GM06990 (cell line): ENCODE measurements around the gene HECTD3.

Experiments
- DNase-seq: peaks from one replicate; pipeline ENCODE4 v3.0.0-alpha.2; 2011; ENCODE audit not compliant: insufficient read length; ENCODE audit errors: extremely low read depth
- H3K27me3 ChIP-seq: replicated peaks from 2 replicates; pipeline ENCODE4 v1.6.0; 2011; ENCODE audit warnings: low read length; ENCODE audit not compliant: control insufficient read depth, insufficient read depth
- H3K36me3 ChIP-seq: 2 replicates; pipeline ENCODE4 v1.5.1; 2011; ENCODE audit warnings: low read length; ENCODE audit not compliant: control insufficient read depth, insufficient read depth
- H3K4me3 ChIP-seq: replicated peaks from 2 replicates; pipeline ENCODE4 v1.5.1; 2011; ENCODE audit warnings: low read depth, mild to moderate bottlenecking, control low read depth, low read length
- TF ChIP-seq, protein P1 (sequence below): IDR thresholded peaks from 2 replicates; pipeline ENCODE4 v1.5.1; 2011; ENCODE audit warnings: low read length, control low read depth, mild to moderate bottlenecking, inconsistent platforms; ENCODE audit not compliant: insufficient read depth, poor library complexity, severe bottlenecking

The HECTD3 gene

DNA sequence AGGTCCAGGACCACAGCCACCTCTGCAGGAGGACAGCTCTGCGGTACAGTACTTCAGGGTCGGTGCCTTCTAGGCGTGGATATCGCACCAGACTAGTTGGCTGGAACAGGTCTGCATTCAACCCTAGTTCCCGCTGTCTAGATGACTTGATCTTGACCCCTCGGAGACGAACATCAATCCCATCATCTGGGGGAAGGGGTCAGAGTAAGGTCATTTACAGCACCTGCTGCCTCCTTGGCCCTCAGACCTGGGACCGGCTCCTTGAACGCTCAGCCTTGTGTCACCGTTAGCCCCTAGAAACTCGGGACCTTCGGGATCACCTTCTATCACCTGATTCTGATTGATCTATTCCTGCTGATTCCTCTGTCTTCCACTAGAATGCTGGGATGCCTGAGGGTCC lies 2.6 kb downstream of the HECTD3 start:
- no peak overlapping the region for H3K4me3 ChIP-seq
- DNase-seq: no peak
- peaks cover 33% of the 10 kb centered on the region for H3K36me3 ChIP-seq
- no peaks in the 10 kb centered on the region for H3K27me3 ChIP-seq
- TF ChIP-seq, protein P1, sequence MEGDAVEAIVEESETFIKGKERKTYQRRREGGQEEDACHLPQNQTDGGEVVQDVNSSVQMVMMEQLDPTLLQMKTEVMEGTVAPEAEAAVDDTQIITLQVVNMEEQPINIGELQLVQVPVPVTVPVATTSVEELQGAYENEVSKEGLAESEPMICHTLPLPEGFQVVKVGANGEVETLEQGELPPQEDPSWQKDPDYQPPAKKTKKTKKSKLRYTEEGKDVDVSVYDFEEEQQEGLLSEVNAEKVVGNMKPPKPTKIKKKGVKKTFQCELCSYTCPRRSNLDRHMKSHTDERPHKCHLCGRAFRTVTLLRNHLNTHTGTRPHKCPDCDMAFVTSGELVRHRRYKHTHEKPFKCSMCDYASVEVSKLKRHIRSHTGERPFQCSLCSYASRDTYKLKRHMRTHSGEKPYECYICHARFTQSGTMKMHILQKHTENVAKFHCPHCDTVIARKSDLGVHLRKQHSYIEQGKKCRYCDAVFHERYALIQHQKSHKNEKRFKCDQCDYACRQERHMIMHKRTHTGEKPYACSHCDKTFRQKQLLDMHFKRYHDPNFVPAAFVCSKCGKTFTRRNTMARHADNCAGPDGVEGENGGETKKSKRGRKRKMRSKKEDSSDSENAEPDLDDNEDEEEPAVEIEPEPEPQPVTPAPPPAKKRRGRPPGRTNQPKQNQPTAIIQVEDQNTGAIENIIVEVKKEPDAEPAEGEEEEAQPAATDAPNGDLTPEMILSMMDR: no peak

DNA sequence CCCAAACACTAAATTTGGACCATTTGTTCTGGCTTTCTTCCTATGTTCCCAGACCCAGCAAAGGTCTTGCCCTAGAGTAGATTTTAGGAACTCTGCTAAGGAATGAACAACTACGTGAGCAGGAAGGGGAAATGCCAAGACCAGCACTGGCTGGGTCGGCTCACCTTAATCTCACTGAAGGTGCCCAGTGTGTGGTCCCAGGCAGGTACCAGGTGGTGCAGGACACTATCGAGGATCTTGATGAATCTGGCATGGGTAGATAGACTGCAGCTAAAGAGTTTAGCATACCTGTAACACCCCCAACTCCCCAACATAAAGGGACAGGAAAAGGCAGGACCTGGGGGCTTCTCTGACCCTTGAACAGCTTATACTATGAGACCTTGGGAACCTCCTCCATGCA lies 3.0 kb downstream of the HECTD3 start:
- DNase-seq: no peak
- TF ChIP-seq, protein P1: no peak
- H3K4me3 ChIP-seq: no peak overlapping the region
- peaks cover 35% of the 10 kb centered on the region for H3K36me3 ChIP-seq
- no peaks in the 10 kb centered on the region for H3K27me3 ChIP-seq

DNA sequence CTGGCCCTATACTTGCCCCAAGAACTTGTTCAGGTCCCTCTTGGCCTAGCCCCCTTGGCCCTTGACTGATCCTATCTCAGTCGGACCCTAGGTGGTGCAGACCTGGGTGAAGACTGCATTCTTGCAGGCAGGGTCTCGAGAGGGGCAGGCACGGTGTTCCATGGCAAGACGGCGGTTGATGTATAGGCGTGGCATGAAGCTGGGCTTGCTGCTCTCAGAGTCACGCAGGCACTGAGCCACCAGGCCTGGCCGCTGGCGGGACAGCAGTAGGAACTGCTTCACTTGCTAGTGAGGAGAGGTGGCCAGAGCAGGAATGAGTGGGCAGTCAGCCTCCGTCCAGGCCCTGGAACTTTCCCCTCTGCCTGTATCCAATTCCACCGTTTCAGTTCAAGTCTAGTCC lies 3.8 kb downstream of the HECTD3 start:
- no peak for DNase-seq
- TF ChIP-seq, protein P1: no peak
- H3K27me3 ChIP-seq: no peaks in the 10 kb centered on the region
- peaks cover 37% of the 10 kb centered on the region for H3K36me3 ChIP-seq
- H3K4me3 ChIP-seq: no peak overlapping the region

DNA sequence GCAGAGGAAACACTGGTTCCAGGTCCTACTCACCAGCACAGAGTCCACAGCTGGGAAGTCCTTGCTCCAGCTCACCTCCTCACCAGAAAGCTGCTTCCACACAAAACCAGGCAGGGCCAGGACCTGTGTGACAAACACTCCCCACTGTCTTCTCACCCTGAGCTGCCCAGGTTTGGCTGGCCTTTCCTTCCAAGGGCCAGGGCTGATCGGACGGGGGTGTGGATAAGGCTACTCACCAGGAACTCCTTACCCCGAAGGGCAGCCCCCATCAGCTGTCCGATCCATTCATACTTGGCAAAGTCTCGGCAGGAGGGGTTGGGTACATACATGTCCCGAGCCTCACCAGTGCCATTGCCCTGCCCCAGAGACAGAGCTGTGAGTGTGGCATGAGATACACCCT lies 5.4 kb downstream of the HECTD3 start:
- no peak overlapping the region for H3K4me3 ChIP-seq
- no peak for DNase-seq
- peaks cover 37% of the 10 kb centered on the region for H3K36me3 ChIP-seq
- H3K27me3 ChIP-seq: no peaks in the 10 kb centered on the region
- TF ChIP-seq, protein P1: no peak

DNA sequence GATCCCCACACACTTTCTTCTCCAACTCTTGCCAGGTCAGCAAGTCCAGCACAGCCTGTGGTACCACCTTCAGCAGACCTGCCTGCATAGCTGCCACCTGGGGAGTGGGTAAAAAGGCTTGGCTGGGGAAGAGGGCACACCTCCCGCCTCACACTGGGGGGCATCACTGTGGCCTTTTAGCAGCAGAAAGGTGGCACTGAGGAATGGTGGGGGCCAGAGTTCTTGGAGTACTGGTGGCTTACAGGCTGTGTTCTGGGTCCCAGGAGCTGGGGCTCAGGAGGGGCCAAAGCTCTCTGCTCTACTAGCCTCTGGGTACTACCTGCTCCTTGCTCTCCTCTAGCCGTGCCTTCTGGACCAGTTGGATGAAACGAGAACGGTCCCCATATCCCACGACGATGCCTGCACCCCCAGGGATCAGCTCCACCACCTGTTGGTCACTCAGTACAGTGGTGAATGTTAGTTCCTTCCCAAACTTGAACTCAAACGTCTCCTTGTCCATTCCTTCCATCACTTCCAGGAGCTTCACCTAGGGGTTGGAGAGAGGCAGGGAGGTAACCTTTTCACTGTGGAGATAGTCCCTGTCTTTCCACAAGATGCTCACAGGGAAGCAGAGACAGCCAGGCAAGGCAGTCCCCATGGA lies 6.7 kb downstream of the HECTD3 start:
- Histone ChIP-seq H3K36me3 (peaks cover 37% of the 10 kb centered on the region), H3K4me3 (no peak overlapping the region), H3K27me3 (no peaks in the 10 kb centered on the region)
- DNase-seq: no peak
- TF ChIP-seq, protein P1: no peak

DNA sequence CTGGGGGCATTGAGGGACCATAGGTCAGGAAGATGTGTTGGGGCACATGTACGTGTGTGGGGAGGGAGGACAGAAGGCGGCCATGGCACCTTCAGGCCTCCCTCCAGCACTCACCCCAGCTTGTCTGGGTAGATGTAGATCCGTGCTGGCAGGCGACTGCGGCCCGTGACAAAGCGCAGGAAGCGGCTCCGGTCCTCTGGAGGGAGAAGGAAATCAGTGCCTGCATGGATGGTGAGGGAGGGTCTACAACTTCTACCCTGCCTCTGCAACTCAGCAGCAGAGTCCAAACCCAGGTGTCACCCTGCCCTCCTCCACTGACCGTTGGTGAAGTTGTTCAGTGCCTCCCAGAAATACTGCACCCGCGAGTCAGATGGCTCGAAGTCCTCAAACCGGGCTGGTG lies 7.4 kb downstream of the HECTD3 start:
- H3K27me3 ChIP-seq: no peaks in the 10 kb centered on the region
- TF ChIP-seq, protein P1: no peak
- DNase-seq: no peak
- H3K4me3 ChIP-seq: no peak overlapping the region
- peaks cover 36% of the 10 kb centered on the region for H3K36me3 ChIP-seq
